Right lobe of liver (tissue), 6 donors: ENCODE measurements around the gene SAP30L. TPM values are rescaled to one million over a fixed set of nuclear protein-coding genes. Genes with fewer than 3 reads are reported as not detected.

ENCODE experiments used
- ATAC-seq, 4 donors: fragments of 200-7000 bp; cut with Tn5 transposase; one replicate each; pipeline ENCODE4 v1.9.1; 2020; ENCODE audit warnings: mild to moderate bottlenecking in 4 of 4, moderate library complexity in 4 of 4
- DNase-seq, 3 donors: peaks; one replicate each; pipeline ENCODE4 v3.0.0-alpha.2; 2020
- H3K27ac ChIP-seq, 3 donors: fragments of 200-600 bp; one replicate each; pipeline ENCODE4 v1.8.0; 2022
- H3K27me3 ChIP-seq, 2 donors: fragments of 200-600 bp; one replicate each; pipeline ENCODE4 v1.8.0; 2022
- H3K36me3 ChIP-seq, 4 donors: fragments of 200-600 bp; sonication (generic) in 1 of 4; one replicate each; pipeline versions ENCODE4 v1.5.1 to v1.8.0; 2017 to 2022; ENCODE audit warnings: control low read depth in 1 of 4
- H3K4me1 ChIP-seq, 4 donors: fragments of 200-600 bp; sonication (generic) in 1 of 4; one replicate each; pipeline versions ENCODE4 v1.5.1 to v1.8.0; 2017 to 2022; ENCODE audit warnings: control low read depth in 1 of 4
- H3K4me3 ChIP-seq, 3 donors: fragments of 200-600 bp; one replicate each; pipeline ENCODE4 v1.8.0; 2022
- H3K9me3 ChIP-seq, 4 donors: fragments of 200-600 bp; sonication (generic) in 1 of 4; one replicate each; pipeline versions ENCODE4 v1.5.1 to v1.8.0; 2017 to 2022; ENCODE audit warnings: control low read depth in 1 of 4
- POLR2A ChIP-seq: fragments of 450-650 bp; IDR thresholded peaks from one replicate; pipeline ENCODE4 v1.6.1; 2017; ENCODE audit warnings: antibody characterized with exemption, mild to moderate bottlenecking
- WGBS: methylation state at CpG from one replicate; pipeline ENCODE4 v1.1.6; 2018; ENCODE audit warnings: low coverage, low lambda C conversion rate; ENCODE audit not compliant: insufficient coverage; ENCODE audit errors: missing lambda C conversion rate; 5-methylcytosine and 5-hydroxymethylcytosine counted together
- intact Hi-C, 2 donors: fragments of 100-400 bp; cut with DNase I; formaldehyde crosslinking; loops; one replicate each; pipeline versions ENCODE4 v1.11.2 to v1.14.1; 2022
- total RNA-seq, 6 experiments: library from RNA; depleted of rRNA in 2 of 6; stranded (reverse); fragments of >200 nt in 2 of 6; fragmentation: NEBNext Ultra II Directional in 3 of 6; extraction: Animal tissue kit (Norgen Biotek cat#: 25700) in 3 of 6; gene quantifications; one replicate each; pipeline versions ENCODE4 v1.1.0 to v1.2.4, GENCODE V29; 2016 to 2023
- TF ChIP-seq, protein P1 (sequence below), 4 donors: fragments of 200-600 bp in 3 of 4; fragments of 450-650 bp in 1 of 4; IDR thresholded peaks; one replicate each; pipeline versions ENCODE4 v1.5.1 to v1.8.0; 2016 to 2022; ENCODE audit warnings: antibody characterized with exemption in 4 of 4, mild to moderate bottlenecking in 2 of 4
- donor health status: DM: no; HTN: yes; CAD: no.
- donor health status: DM: no; HTN: no; CAD: no.
- donor health status: DM: no; HTN: no; CAD: no.
- donor health status: DM: no; HTN: yes; CAD: no.
- donor health status: DM: no; HTN: yes; CAD: no.

Gene SAP30L
- total RNA-seq, 6 experiments from 2014 or later = 9.7 to 24.9 (median 20.1) TPM

DNA sequence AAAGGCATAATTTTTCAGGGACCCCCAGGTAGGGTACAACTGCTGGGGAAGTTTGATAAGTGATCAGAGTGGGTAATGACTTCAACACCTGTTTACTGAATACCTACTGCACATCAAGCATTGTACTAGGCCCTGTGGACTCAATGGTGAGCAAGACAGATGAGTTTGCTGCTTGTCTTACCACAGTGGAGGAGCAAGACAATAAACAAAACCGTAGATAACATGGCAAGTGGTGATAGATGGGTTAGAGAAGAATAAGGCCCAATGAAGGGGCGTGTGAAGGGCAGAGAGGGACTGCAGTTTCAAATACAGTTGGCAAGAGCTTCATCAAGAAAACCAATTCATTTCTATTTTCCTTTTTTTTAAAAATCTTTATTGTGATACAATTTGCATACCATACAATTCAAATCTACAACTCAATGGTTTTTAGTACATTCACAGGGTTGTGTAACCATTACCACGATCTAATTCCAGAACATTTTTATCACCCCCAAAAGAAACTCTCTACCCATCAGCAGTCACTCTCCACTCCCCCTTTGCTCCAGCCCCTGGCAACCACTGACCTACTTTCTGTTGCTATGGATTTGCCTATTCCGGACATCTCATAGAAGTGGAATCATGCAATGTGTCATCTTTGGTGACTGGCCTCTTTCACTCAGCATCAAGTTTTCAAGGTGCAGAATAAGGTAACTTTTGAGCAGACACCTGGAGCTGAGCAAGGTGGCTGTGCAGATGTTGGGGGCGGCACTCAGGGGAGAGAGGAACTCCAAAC, 64.2 kb downstream of the SAP30L start:
- no peaks in the 10 kb centered on the region for H3K4me1 ChIP-seq
- no peak for ATAC-seq
- no peaks in the 10 kb centered on the region for H3K36me3 ChIP-seq
- H3K27me3 ChIP-seq = no peaks in the 10 kb centered on the region
- 47% methylated on average over 5 of the region's 5 CpGs for WGBS
- no peak overlapping the region for H3K4me3 ChIP-seq
- no peak for TF ChIP-seq POLR2A
- TF ChIP-seq, protein P1, sequence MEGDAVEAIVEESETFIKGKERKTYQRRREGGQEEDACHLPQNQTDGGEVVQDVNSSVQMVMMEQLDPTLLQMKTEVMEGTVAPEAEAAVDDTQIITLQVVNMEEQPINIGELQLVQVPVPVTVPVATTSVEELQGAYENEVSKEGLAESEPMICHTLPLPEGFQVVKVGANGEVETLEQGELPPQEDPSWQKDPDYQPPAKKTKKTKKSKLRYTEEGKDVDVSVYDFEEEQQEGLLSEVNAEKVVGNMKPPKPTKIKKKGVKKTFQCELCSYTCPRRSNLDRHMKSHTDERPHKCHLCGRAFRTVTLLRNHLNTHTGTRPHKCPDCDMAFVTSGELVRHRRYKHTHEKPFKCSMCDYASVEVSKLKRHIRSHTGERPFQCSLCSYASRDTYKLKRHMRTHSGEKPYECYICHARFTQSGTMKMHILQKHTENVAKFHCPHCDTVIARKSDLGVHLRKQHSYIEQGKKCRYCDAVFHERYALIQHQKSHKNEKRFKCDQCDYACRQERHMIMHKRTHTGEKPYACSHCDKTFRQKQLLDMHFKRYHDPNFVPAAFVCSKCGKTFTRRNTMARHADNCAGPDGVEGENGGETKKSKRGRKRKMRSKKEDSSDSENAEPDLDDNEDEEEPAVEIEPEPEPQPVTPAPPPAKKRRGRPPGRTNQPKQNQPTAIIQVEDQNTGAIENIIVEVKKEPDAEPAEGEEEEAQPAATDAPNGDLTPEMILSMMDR (IDR thresholded peaks at IDR 0.05) = no peak
- no peak for DNase-seq
- H3K27ac ChIP-seq = no peak overlapping the region
- no peaks in the 10 kb centered on the region for H3K9me3 ChIP-seq
- intact Hi-C loops = no loop called here

Other genes starting within 250 kb of the SAP30L start
- not detected for gene HAND1, start 32.2 kb downstream of the SAP30L start, total RNA-seq